ENCODE data around the gene ARHGAP6.

- TF ChIP-seq, protein P1, sequence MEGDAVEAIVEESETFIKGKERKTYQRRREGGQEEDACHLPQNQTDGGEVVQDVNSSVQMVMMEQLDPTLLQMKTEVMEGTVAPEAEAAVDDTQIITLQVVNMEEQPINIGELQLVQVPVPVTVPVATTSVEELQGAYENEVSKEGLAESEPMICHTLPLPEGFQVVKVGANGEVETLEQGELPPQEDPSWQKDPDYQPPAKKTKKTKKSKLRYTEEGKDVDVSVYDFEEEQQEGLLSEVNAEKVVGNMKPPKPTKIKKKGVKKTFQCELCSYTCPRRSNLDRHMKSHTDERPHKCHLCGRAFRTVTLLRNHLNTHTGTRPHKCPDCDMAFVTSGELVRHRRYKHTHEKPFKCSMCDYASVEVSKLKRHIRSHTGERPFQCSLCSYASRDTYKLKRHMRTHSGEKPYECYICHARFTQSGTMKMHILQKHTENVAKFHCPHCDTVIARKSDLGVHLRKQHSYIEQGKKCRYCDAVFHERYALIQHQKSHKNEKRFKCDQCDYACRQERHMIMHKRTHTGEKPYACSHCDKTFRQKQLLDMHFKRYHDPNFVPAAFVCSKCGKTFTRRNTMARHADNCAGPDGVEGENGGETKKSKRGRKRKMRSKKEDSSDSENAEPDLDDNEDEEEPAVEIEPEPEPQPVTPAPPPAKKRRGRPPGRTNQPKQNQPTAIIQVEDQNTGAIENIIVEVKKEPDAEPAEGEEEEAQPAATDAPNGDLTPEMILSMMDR (IDR thresholded peaks at IDR 0.05; ENCODE audit: low read depth, low read length) = no peak
- TF ChIP-seq, protein P2, sequence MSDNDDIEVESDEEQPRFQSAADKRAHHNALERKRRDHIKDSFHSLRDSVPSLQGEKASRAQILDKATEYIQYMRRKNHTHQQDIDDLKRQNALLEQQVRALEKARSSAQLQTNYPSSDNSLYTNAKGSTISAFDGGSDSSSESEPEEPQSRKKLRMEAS (IDR thresholded peaks at IDR 0.05; ENCODE audit: low read depth, low read length) = no peak
- TF ChIP-seq POLR2A (IDR thresholded peaks at IDR 0.05; ENCODE audit: extremely low read depth, insufficient read length) = no peak
Observed at GRCh38 chrX:11426712-11427452, 238.8 kb downstream of the ARHGAP6 start.
